Activated T-helper 1 cell treated with anti-CD3 and anti-CD28 coated beads, Interleukin-12 subunit alpha, Interleukin-12 subunit beta, Interleukin-2, Interleukin-4 antibody, amounts not matched to agents 30 ng/mL and 10 ng/mL and 1 ng/mL, durations not matched to agents 14 hours and 24 hours and 36 hours (primary cell): ENCODE measurements around the gene IGF2BP2. TPM values are rescaled to one million over a fixed set of nuclear protein-coding genes. Genes with fewer than 3 reads are reported as not detected.

Experiments
- DNase-seq: peaks from one replicate; pipeline ENCODE4 v3.0.0; 2021; ENCODE audit warnings: low spot score
- H3K27ac Mint-ChIP-seq: one replicate; pipeline ENCODE4 v1.8.0; 2021; ENCODE audit warnings: mild to moderate bottlenecking, mixed read lengths
- H3K27me3 Mint-ChIP-seq: one replicate; pipeline ENCODE4 v1.8.0; 2022; ENCODE audit warnings: mild to moderate bottlenecking, moderate library complexity, mixed read lengths; ENCODE audit not compliant: insufficient read depth
- H3K36me3 Mint-ChIP-seq: one replicate; pipeline ENCODE4 v1.8.0; 2021; ENCODE audit warnings: low read depth, mixed read lengths
- H3K4me1 Mint-ChIP-seq: one replicate; pipeline ENCODE4 v1.8.0; 2021; ENCODE audit warnings: low read depth, mixed read lengths
- H3K4me3 Mint-ChIP-seq: one replicate; pipeline ENCODE4 v1.8.0; 2021; ENCODE audit warnings: mild to moderate bottlenecking, moderate library complexity, mixed read lengths
- H3K9me3 Mint-ChIP-seq: one replicate; pipeline ENCODE4 v1.8.0; 2021; ENCODE audit warnings: mixed read lengths
- intact Hi-C: fragments of 100-400 bp; cut with micrococcal nuclease; formaldehyde crosslinking; loops from one replicate; pipeline ENCODE4 v1.15.1; 2024
- total RNA-seq: library from RNA; stranded (reverse); gene quantifications from 2 replicates; pipeline ENCODE4 v1.2.3, GENCODE V29; 2022

IGF2BP2 gene
- total RNA-seq, 1 donor from 2014 or later: 0.62 TPM

GRCh38 chr3:185658943-185659342 is 165.9 kb downstream of the IGF2BP2 start:
- H3K4me3 Mint-ChIP-seq: no peak overlapping the region
- DNase-seq: no peak
- H3K27ac Mint-ChIP-seq: peak overlapping the region; percentile 49
- H3K36me3 Mint-ChIP-seq: no peaks in the 10 kb centered on the region
- H3K27me3 Mint-ChIP-seq: no peaks in the 10 kb centered on the region
- H3K9me3 Mint-ChIP-seq: no peaks in the 10 kb centered on the region
- no peaks in the 10 kb centered on the region for H3K4me1 Mint-ChIP-seq
- intact Hi-C loops: no loop called here

GRCh38 chr3:185658504-185658912 is 166.3 kb downstream of the IGF2BP2 start:
- Mint-ChIP-seq H3K27ac (no peak overlapping the region), H3K4me1 (no peaks in the 10 kb centered on the region), H3K36me3 (no peaks in the 10 kb centered on the region), H3K4me3 (no peak overlapping the region), H3K9me3 (no peaks in the 10 kb centered on the region), H3K27me3 (no peaks in the 10 kb centered on the region)
- intact Hi-C loops: no loop called here
- no peak for DNase-seq

GRCh38 chr3:185657691-185658503 is 166.9 kb downstream of the IGF2BP2 start:
- no peak for DNase-seq
- no peaks in the 10 kb centered on the region for H3K4me1 Mint-ChIP-seq
- H3K36me3 Mint-ChIP-seq: no peaks in the 10 kb centered on the region
- H3K27ac Mint-ChIP-seq: no peak overlapping the region
- no peaks in the 10 kb centered on the region for H3K27me3 Mint-ChIP-seq
- H3K9me3 Mint-ChIP-seq: no peaks in the 10 kb centered on the region
- intact Hi-C loops: no loop called here
- H3K4me3 Mint-ChIP-seq: no peak overlapping the region

- Mint-ChIP-seq H3K27me3 (no peaks in the 10 kb centered on the region), H3K4me3 (no peak overlapping the region), H3K27ac (no peak overlapping the region), H3K4me1 (no peaks in the 10 kb centered on the region), H3K9me3 (no peaks in the 10 kb centered on the region), H3K36me3 (no peaks in the 10 kb centered on the region)
- DNase-seq: no peak
- intact Hi-C loops: no loop called here
Observed at GRCh38 chr3:185657211-185657610, 167.6 kb downstream of the IGF2BP2 start.

- Mint-ChIP-seq H3K27ac (no peak overlapping the region), H3K4me3 (no peak overlapping the region), H3K27me3 (no peaks in the 10 kb centered on the region), H3K36me3 (no peaks in the 10 kb centered on the region), H3K4me1 (no peaks in the 10 kb centered on the region), H3K9me3 (no peaks in the 10 kb centered on the region)
- no peak for DNase-seq
- intact Hi-C loops: no loop called here
Observed at GRCh38 chr3:185656321-185656840, 168.5 kb downstream of the IGF2BP2 start.

GRCh38 chr3:185655426-185656320 is 169.2 kb downstream of the IGF2BP2 start:
- Mint-ChIP-seq H3K27me3 (no peaks in the 10 kb centered on the region), H3K36me3 (no peaks in the 10 kb centered on the region), H3K4me3 (no peak overlapping the region), H3K27ac (no peak overlapping the region), H3K9me3 (no peaks in the 10 kb centered on the region), H3K4me1 (no peaks in the 10 kb centered on the region)
- DNase-seq: no peak
- intact Hi-C loops: no loop called here

GRCh38 chr3:185654758-185655145 is 170.1 kb downstream of the IGF2BP2 start:
- H3K27me3 Mint-ChIP-seq: no peaks in the 10 kb centered on the region
- no peak overlapping the region for H3K4me3 Mint-ChIP-seq
- H3K27ac Mint-ChIP-seq: no peak overlapping the region
- H3K4me1 Mint-ChIP-seq: no peaks in the 10 kb centered on the region
- DNase-seq: no peak
- H3K36me3 Mint-ChIP-seq: no peaks in the 10 kb centered on the region
- intact Hi-C loops: no loop called here
- no peaks in the 10 kb centered on the region for H3K9me3 Mint-ChIP-seq

- DNase-seq: no peak
- Mint-ChIP-seq H3K4me3 (no peak overlapping the region), H3K9me3 (no peaks in the 10 kb centered on the region), H3K36me3 (no peaks in the 10 kb centered on the region), H3K27ac (no peak overlapping the region), H3K4me1 (no peaks in the 10 kb centered on the region), H3K27me3 (no peaks in the 10 kb centered on the region)
- intact Hi-C loops: no loop called here
Observed at GRCh38 chr3:185653949-185654757, 170.7 kb downstream of the IGF2BP2 start.

- no peaks in the 10 kb centered on the region for H3K9me3 Mint-ChIP-seq
- H3K27ac Mint-ChIP-seq: no peak overlapping the region
- DNase-seq: no peak
- intact Hi-C loops: no loop called here
- no peaks in the 10 kb centered on the region for H3K4me1 Mint-ChIP-seq
- peaks cover 4% of the 10 kb centered on the region for H3K27me3 Mint-ChIP-seq
- H3K36me3 Mint-ChIP-seq: no peaks in the 10 kb centered on the region
- H3K4me3 Mint-ChIP-seq: no peak overlapping the region
Observed at GRCh38 chr3:185651971-185652370, 172.9 kb downstream of the IGF2BP2 start.

- Mint-ChIP-seq H3K4me3 (no peak overlapping the region), H3K4me1 (no peaks in the 10 kb centered on the region), H3K27me3 (peaks cover 10% of the 10 kb centered on the region), H3K27ac (no peak overlapping the region), H3K36me3 (no peaks in the 10 kb centered on the region), H3K9me3 (no peaks in the 10 kb centered on the region)
- intact Hi-C loops: no loop called here
- DNase-seq: no peak
Observed at GRCh38 chr3:185649414-185649813, 175.4 kb downstream of the IGF2BP2 start.

- intact Hi-C loops: no loop called here
- H3K27me3 Mint-ChIP-seq: peaks cover 12% of the 10 kb centered on the region
- no peak overlapping the region for H3K27ac Mint-ChIP-seq
- DNase-seq: no peak
- H3K4me1 Mint-ChIP-seq: no peaks in the 10 kb centered on the region
- H3K9me3 Mint-ChIP-seq: no peaks in the 10 kb centered on the region
- H3K4me3 Mint-ChIP-seq: no peak overlapping the region
- no peaks in the 10 kb centered on the region for H3K36me3 Mint-ChIP-seq
Observed at GRCh38 chr3:185648396-185648795, 176.4 kb downstream of the IGF2BP2 start.

- H3K4me1 Mint-ChIP-seq: no peaks in the 10 kb centered on the region
- H3K27me3 Mint-ChIP-seq: peaks cover 12% of the 10 kb centered on the region
- H3K27ac Mint-ChIP-seq: no peak overlapping the region
- no peak overlapping the region for H3K4me3 Mint-ChIP-seq
- intact Hi-C loops: no loop called here
- DNase-seq: no peak
- no peaks in the 10 kb centered on the region for H3K36me3 Mint-ChIP-seq
- H3K9me3 Mint-ChIP-seq: no peaks in the 10 kb centered on the region
Observed at GRCh38 chr3:185647880-185648210, 177.0 kb downstream of the IGF2BP2 start.
